ENCODE results near the gene SEMA6A.

GRCh38 chr5:116448450-116448849, 126.2 kb downstream of the SEMA6A start:
- no peak for TF ChIP-seq POLR2A (IDR thresholded peaks at IDR 0.05; ENCODE audit: low read length)
- TF ChIP-seq GATA1 (IDR thresholded peaks at IDR 0.05; ENCODE audit: low read depth, low read length), result no peak
